ENCODE data around the gene ADAMTS2.

The ADAMTS2 gene

GRCh38 chr5:179345433-179346321 lies at the start of gene ADAMTS2:
TSS of gene ADAMTS2 (minus strand) at chr5:179345461. CDS start at chr5:179345328, 133 bp downstream.
- peak; percentile 2 for DNase-seq (ENCODE audit: low spot score)

- DNase-seq (ENCODE audit: low spot score): no peak
Observed at GRCh38 chr5:179393078-179393477, 47.8 kb upstream of the ADAMTS2 start.

GRCh38 chr5:179387151-179388110 lies 42.2 kb upstream of the ADAMTS2 start:
- no peak for DNase-seq (ENCODE audit: low spot score)

GRCh38 chr5:179385914-179386313 lies 40.7 kb upstream of the ADAMTS2 start:
- DNase-seq (ENCODE audit: low spot score): no peak

DNA sequence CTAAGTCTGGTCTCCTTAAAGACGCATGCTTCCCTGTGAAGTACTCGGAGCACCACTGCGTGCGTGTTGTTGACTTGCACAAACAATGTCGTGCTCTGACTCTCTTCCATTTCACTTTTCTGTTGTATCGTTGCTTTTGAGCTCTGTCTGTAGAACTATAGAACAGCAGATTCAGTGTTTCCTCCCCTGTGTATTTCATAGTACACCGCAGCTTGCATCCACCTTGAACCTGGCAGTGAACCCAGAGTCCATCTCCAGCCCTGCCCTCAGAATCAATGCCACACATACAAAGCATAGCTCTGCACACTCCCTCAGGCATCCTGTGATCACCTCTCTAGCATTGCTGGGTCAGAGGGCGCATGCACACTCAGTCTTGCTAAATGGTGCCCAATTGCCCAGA lies 37.2 kb upstream of the ADAMTS2 start:
- no peak for DNase-seq (ENCODE audit: low spot score)

GRCh38 chr5:179381691-179382090 lies 36.4 kb upstream of the ADAMTS2 start:
- no peak for DNase-seq (ENCODE audit: low spot score)

DNA sequence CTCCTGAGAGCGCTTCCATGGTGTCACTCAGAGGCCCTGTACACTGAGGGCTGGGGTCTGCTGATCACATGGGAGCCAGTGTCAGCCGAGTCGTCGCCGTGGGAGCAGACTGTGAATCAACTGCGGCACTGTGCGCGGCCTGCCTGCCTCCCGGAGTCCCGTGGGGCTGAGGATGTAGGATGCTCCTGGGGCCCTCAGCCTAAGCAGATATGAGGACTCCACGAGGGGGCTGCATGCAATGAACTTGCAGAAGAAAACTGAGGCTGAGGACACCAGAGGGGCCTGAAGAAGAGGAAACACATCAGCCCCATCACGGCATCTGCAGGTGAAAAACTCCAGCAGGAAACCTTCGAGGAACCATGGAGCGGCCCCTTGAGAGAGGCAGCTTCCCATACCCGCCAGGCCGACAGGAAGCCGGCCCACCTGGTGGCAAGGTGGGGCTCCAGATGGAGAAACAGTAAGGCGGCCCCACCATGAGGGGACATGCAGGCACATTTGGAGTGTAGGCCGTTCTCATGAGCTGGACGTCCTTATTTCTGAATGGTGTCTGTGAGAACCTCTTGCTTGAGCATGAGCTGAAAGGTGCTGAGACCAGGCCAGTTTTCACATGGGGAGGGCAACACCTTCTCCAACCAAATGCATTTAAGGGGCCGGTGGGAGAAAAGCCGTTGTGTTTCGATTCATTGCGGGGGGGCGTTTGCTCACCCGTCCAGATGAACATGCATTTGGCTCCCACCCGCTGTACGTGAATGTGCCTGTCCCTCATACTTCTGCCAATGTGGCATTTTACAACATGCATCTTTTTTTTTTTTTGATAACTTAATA lies 35.2 kb upstream of the ADAMTS2 start:
- no peak for DNase-seq (ENCODE audit: low spot score)

- no peak for DNase-seq (ENCODE audit: low spot score)
Observed at GRCh38 chr5:179379321-179379890, 34.1 kb upstream of the ADAMTS2 start.

DNA sequence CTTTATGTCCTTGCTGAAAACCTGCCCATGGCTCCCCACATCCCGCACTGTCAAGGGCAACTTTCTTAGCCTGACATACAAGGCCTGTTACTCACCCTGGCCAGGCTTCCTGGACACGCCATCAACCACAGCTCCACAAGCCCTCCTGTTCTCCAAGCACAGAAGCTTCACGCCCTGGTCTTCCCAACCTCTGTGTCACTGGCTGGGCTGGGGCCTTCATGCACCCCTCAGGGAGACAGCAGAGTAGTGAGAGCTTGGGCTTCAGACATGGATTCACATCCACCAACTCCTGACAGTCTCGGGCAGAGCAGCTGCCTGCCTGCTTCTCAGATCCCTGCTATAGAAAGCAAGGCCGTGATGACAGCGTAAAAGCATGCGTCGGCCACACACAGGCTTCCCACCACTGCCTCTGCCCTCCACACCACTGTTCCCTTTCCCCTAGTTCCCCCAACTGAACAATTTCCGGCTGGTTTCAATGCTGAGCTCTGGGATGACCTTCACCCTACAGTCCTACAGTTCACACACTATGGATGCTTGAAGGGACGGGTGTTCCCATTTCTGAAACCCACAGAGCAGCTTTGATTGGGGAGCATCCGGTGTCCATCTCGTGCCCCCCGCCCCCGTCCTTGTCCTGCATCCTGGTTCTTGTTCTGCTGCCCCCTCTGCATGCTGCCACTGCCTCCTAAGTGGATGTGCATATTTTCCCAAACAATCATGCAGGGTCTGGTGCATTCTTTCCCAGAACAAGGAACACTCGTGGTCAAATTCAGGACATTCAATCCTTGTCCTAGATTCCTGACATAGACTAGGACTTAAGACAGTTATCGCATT lies 33.4 kb upstream of the ADAMTS2 start:
- DNase-seq (ENCODE audit: low spot score): no peak

DNA sequence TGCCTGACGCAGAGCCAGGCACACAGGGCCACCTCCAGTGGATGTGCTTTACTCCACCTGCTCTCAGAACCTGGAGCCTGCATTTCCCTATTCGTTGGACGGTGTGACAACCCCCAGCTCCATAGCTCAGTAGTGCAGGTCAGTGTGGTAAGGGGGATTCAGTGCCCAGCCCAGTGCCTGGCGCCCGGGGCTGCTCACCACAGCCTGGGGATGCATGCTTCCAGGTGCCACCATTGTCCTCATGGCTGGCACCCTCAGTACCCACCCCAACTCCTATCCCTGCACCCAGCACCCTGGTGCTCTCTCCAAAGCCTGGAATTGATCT lies 32.8 kb upstream of the ADAMTS2 start:
- no peak for DNase-seq (ENCODE audit: low spot score)

DNA sequence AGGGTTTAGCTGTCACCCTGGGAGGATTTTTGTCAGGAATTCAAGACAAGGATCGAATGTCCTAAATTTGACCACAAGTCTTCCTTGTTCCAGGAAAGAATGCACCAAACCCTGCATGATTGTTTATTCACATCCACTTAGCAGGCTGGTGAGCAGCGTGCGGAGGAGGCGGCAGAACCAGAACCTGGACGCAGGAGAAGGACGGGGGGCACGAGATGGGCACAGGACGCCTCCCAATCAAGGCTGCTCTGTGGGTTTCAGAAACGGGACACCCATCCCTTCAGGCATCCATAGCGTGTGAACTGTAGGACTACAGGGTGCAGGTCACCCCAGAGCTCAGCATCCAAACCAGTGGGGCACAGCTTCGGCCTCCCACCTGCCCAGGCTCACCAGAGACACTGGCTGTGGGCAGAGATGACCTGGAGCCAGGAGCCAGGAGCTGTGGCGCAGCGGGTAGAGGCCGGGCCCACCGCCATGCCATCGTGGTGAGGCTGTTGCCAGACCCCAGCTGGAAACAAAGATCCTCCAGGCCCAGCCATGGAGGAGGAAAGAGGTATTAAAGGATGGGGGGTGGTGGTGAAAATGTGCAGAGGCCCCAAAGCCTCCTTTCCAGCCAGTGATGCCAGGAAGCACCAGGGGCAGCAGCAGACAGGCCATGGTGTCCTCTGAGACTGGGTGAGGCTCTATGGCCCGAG lies 32.3 kb upstream of the ADAMTS2 start:
- DNase-seq (ENCODE audit: low spot score): no peak

DNA sequence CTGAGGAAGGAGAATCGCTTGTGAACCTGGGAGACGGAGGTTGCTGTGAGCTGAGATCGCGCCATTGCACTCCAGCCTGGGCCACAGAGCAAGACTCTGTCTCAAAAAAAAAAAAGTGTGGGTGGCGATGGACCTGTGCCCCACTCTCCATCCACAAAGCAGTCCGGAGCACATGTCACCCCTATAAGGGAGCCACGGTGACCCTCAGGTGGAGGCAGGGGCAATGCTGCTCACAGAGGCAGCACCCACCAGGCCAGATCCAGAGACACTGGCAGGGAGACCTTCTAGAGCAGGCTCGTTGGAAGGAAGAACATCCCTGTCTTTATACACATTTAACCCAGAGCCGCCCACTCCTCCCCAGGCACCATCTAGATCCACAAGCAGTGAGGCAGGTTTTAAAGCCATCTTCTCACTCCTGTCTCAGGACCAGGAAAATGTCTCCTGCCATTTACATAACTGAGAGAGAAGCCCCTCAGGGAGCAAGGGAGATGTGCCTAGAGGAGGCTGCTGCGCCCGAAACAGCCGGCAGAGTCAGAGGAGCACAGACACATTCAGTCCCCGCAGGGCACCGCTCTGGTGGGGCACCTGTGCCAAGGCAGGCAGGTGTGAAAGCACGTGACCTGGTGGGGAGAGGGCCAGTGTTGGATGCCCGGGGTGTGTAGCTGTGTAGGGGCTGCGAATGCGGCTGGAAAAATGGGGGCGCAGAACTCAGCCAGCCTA lies 31.6 kb upstream of the ADAMTS2 start:
- no peak for DNase-seq (ENCODE audit: low spot score)

- no peak for DNase-seq (ENCODE audit: low spot score)
Observed at GRCh38 chr5:179375831-179376365, 30.6 kb upstream of the ADAMTS2 start.

- no peak for DNase-seq (ENCODE audit: low spot score)
Observed at GRCh38 chr5:179375236-179375685, 30.0 kb upstream of the ADAMTS2 start.

DNA sequence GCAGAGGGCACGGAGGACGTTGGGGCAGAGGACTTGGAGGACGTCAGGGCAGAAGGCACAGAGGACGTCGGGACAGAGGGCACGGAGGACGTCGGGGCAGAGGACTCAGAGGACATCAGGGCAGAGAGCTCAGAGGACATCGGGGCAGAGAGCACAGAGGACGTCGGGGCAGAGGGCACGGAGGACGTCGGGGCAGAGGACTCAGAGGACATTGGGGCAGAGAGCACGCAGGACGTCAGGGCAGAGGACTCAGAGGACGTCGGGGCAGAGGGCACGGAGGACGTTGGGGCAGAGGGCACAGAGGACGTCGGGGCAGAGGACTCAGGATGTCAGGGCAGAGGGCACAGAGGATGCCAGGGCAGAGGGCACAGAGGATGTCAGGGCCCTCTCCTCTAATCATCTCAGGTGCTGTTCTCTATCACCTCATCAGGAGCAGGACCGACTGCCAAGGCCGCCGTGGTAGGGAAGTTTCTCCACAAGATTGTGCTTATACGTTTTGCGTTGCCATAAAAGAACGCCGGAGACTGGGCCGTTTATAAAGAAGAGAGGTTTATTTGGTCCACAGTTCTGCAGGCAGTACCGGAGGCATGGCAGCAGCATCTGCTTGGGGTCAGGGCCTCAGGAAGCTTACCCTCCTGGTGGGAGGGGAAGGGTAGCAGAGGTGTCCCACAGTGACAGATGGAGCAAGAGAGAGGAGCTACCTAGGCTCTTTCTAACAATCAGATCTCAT lies 29.4 kb upstream of the ADAMTS2 start:
- no peak for DNase-seq (ENCODE audit: low spot score)

DNA sequence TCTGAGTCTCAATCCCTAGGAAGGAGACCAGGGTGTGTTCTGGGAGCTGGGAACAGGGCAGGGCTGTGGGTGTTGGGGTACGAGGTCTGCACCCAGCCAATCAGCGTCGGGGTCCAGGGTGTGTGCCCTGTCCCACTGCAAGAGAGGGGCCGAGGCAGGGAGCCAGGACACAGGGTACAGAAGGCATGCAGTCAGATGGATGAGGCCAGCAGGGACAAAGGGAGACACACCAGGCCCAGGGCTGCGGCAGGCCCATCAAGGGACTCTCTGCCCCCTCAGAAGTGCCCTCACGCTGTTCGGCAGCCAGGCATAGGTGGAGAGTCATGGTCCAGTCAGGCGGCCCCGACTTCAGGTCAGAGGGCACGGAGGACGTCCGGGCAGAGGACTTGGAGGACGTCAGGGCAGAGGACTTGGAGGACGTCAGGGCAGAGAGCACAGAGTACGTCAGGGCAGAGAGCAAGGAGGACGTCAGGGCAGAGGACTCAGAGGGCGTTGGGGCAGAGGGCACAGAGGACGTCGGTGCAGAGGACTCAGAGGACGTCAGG lies 28.8 kb upstream of the ADAMTS2 start:
- no peak for DNase-seq (ENCODE audit: low spot score)

GRCh38 chr5:179373101-179373934 lies 28.1 kb upstream of the ADAMTS2 start:
- DNase-seq (ENCODE audit: low spot score): no peak
